Stimulated activated effector memory CD8-positive, alpha-beta T cell treated with anti-CD3 and anti-CD28 coated beads, Interleukin-12 subunit alpha, Interleukin-12 subunit beta, amount 100 ng/mL, for 72 hours (primary cell): ENCODE measurements around the gene FBXO41.
"Not testable (repeated sequence)": the region's sequence is repeated elsewhere in the genome, so short reads cannot be mapped to it uniquely, and the experiment has no call there.

ENCODE experiments used
- ATAC-seq: fragments of 150-1000 bp; cut with Tn5 transposase; 2 replicates; pipeline ENCODE4 v1.10.0; 2021
- DNase-seq, 2 donors: peaks; one replicate each; pipeline ENCODE4 v3.0.0; 2021 to 2022; ENCODE audit warnings: low spot score in 2 of 2
- H3K27ac Mint-ChIP-seq: one replicate; pipeline ENCODE4 v1.8.0; 2022; ENCODE audit warnings: mild to moderate bottlenecking, mixed read lengths
- H3K36me3 Mint-ChIP-seq: one replicate; pipeline ENCODE4 v1.8.0; 2022; ENCODE audit warnings: mild to moderate bottlenecking, mixed read lengths
- H3K4me1 Mint-ChIP-seq: one replicate; pipeline ENCODE4 v1.8.0; 2022; ENCODE audit warnings: mixed read lengths
- H3K4me3 Mint-ChIP-seq: one replicate; pipeline ENCODE4 v1.8.0; 2022; ENCODE audit warnings: mild to moderate bottlenecking, mixed read lengths
- H3K9me3 Mint-ChIP-seq: one replicate; pipeline ENCODE4 v1.8.0; 2022; ENCODE audit warnings: mixed read lengths

Gene FBXO41

GRCh38 chr2:73268830-73269685, 15.2 kb downstream of the FBXO41 start:
- Mint-ChIP-seq H3K9me3 (no peaks in the 10 kb centered on the region), H3K27ac (no peak overlapping the region), H3K4me3 (peak overlapping the region; percentile 39), H3K4me1 (peaks cover 27% of the 10 kb centered on the region), H3K36me3 (peaks cover 25% of the 10 kb centered on the region)
- peak in 1 of 2 donors; percentile 77 for DNase-seq
- peak; percentile 87 for ATAC-seq

DNA sequence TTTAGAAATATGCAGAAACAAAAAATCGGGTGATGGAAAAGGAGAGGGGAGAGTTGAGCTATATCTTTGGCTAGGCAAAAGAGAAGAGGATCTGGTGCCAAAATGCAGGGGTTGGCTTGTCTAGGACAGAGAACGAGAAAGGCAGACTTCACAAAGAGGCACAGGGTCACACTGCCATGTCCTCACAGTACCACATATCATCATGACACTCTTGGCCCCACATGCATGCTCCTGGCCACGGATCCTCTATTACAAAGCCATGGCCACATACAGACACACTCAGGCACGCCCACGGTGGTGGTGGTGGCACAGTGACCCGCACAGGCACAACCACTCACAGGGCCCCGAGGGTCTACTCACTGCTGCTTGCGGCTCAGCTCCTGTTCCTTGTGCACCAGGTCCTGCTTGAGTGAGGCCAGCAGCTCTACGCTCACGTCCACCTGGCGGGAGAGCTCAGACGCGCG, 15.9 kb downstream of the FBXO41 start:
- Mint-ChIP-seq H3K36me3 (peaks cover 26% of the 10 kb centered on the region), H3K27ac (peak overlapping the region; percentile 35), H3K9me3 (no peaks in the 10 kb centered on the region), H3K4me3 (peak overlapping the region; percentile 40), H3K4me1 (peaks cover 27% of the 10 kb centered on the region)
- ATAC-seq, result no peak
- DNase-seq, result no peak

- Mint-ChIP-seq H3K27ac (no peak overlapping the region), H3K4me1 (peaks cover 27% of the 10 kb centered on the region), H3K9me3 (no peaks in the 10 kb centered on the region), H3K36me3 (peaks cover 31% of the 10 kb centered on the region), H3K4me3 (no peak overlapping the region)
- no peak for ATAC-seq
- no peak for DNase-seq
These were observed 17.3 kb downstream of the FBXO41 start for GRCh38 chr2:73267008-73267407.

DNA sequence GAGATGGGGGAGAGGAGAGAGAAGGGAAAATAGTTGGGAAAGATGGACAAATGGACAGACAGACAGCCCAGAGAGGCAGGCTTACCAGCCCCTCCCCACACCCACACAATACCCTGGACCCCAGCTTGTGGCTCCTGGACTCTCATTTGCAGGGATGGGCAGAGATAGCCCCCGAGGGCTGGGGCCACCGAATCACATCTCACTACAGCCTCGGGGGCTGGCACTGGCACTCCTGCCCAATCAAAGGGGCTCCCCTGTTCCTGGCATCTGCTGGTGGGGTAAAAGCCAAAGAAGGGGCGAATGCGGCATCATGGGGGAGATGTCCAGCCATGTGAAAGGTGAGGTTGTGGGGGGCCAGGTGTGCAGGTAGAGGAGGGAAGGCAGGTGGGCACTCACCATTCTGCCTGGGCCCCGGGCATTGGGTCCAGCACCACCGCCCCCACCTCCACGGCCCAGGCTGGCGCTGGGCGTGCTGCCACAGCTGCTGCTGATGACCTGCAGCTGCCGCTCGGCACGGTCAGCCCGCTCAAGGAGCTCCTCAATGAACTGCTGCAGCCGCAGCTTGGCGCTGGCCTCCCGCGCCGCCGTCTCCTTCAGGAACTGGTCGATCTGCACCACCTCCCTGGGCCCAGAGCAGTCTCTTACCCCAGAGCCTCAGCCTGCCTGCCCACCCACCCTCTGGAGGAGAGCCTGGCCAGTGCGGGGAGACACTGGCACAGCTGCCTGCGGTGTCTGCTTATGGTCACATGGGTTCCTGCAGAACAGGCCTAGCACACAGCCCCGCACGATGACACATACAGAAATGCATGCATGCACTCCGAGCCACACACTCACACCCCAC, 18.0 kb downstream of the FBXO41 start:
- Mint-ChIP-seq H3K4me1 (peaks cover 27% of the 10 kb centered on the region), H3K27ac (no peak overlapping the region), H3K36me3 (peaks cover 31% of the 10 kb centered on the region), H3K9me3 (no peaks in the 10 kb centered on the region), H3K4me3 (no peak overlapping the region)
- no peak for ATAC-seq
- DNase-seq, result no peak

DNA sequence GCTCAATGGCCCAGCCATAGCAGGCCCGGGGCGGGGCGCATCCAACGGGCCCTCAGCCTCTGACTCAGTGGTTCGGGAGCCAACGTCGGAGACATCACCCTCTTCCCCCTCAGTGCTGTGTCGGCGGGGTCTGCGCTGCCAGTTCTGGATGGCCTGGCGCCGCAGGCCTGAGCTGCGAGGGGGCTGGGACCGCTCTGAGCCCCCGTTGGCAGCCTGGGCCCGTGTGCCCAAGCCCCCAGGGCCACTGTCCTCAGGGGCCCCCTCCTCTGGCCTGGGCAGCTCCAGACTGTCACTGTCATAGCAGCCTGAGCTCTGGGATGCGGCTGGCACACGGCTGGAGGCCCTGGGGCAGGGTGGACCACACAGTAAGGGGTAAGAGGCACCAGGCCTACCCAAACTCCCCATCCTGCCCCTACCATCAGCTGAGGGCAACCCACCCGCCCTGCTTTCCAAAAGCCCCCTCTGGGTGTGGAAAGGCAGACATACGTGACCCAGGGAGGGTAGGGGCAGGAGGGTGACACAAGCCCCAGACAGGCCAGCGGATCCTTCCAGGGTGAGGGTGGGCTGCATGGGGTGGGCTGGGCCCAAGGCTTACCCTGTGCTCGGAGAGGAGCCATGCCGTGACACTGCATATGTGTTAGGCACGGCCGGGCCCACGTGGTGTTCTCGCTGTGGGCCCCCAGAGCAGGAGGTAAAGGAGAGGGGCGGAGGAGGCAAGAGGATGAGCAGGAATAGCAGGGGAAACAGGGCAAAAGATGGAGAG, 18.8 kb downstream of the FBXO41 start:
- Mint-ChIP-seq H3K4me1 (peaks cover 20% of the 10 kb centered on the region), H3K4me3 (no peak overlapping the region), H3K27ac (no peak overlapping the region), H3K9me3 (no peaks in the 10 kb centered on the region), H3K36me3 (peaks cover 26% of the 10 kb centered on the region)
- DNase-seq (no peak), ATAC-seq (no peak)

DNA sequence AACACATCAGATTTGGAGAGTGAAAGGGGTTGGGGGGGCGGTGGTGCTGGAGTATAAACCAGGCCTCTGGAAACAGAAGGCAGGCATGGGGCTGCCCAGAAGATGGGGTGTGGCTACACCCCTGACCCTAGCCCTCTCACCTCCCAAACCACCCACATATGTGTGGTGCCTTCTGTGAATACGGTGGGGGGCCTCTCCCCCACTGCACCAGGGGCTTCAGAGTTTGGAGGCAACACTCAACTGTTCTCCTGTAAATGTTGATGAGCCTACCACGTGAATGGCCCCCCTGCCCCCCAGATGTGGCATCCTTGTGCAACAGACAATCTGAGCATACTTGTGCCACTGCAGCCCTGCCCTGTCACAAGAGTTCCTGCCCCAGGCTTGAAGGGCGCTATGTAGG, 19.5 kb downstream of the FBXO41 start:
- H3K27ac Mint-ChIP-seq, result no peak overlapping the region
- H3K4me1 Mint-ChIP-seq, result peaks cover 19% of the 10 kb centered on the region
- H3K4me3 Mint-ChIP-seq, result no peak overlapping the region
- H3K36me3 Mint-ChIP-seq, result peaks cover 29% of the 10 kb centered on the region
- H3K9me3 Mint-ChIP-seq, result no peaks in the 10 kb centered on the region
- DNase-seq (no peak), ATAC-seq (no peak)

DNA sequence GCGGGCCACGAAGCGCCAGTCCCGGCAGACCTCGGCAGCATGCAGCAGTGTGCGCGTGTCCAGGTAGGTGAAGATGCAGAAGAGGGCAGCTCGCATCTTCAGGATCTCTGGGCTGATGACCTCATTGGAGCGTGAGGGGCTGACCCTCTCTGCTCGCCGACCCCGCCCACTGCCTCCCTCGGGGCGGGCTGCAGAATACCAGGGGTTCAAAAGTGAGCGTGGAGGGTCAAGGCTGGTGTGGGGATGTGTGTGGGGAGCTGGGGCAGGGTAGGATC, 20.0 kb downstream of the FBXO41 start:
- Mint-ChIP-seq H3K9me3 (no peaks in the 10 kb centered on the region), H3K36me3 (peaks cover 34% of the 10 kb centered on the region), H3K4me3 (no peak overlapping the region), H3K4me1 (peaks cover 19% of the 10 kb centered on the region), H3K27ac (no peak overlapping the region)
- DNase-seq (no peak), ATAC-seq (no peak)

- H3K27ac Mint-ChIP-seq, result peak overlapping the region; percentile 54
- peaks cover 19% of the 10 kb centered on the region for H3K4me1 Mint-ChIP-seq
- ATAC-seq, result no peak
- no peak overlapping the region for H3K4me3 Mint-ChIP-seq
- H3K9me3 Mint-ChIP-seq, result no peaks in the 10 kb centered on the region
- no peak for DNase-seq
- peaks cover 37% of the 10 kb centered on the region for H3K36me3 Mint-ChIP-seq
These were observed 20.5 kb downstream of the FBXO41 start for GRCh38 chr2:73263540-73264331.

GRCh38 chr2:73262691-73263429, 21.4 kb downstream of the FBXO41 start:
- ATAC-seq, H3K4me3 Mint-ChIP-seq, DNase-seq, H3K9me3 Mint-ChIP-seq: not testable (repeated sequence)
- peaks cover 13% of the 10 kb centered on the region for H3K4me1 Mint-ChIP-seq
- H3K27ac Mint-ChIP-seq, result peak overlapping the region; percentile 54
- H3K36me3 Mint-ChIP-seq, result peaks cover 37% of the 10 kb centered on the region

- peaks cover 37% of the 10 kb centered on the region for H3K36me3 Mint-ChIP-seq
- no peaks in the 10 kb centered on the region for H3K9me3 Mint-ChIP-seq
- peaks cover 12% of the 10 kb centered on the region for H3K4me1 Mint-ChIP-seq
- DNase-seq (no peak), ATAC-seq (no peak)
- peak overlapping the region; percentile 3 for H3K27ac Mint-ChIP-seq
- H3K4me3 Mint-ChIP-seq, result no peak overlapping the region
These were observed 22.1 kb downstream of the FBXO41 start for GRCh38 chr2:73262108-73262651.

GRCh38 chr2:73260338-73260984, 23.8 kb downstream of the FBXO41 start:
- peaks cover 39% of the 10 kb centered on the region for H3K36me3 Mint-ChIP-seq
- no peaks in the 10 kb centered on the region for H3K9me3 Mint-ChIP-seq
- H3K27ac Mint-ChIP-seq, result peak overlapping the region; percentile 63
- DNase-seq, result no peak
- H3K4me3 Mint-ChIP-seq, result no peak overlapping the region
- H3K4me1 Mint-ChIP-seq, result peaks cover 18% of the 10 kb centered on the region
- no peak for ATAC-seq

GRCh38 chr2:73259704-73260337, 24.5 kb downstream of the FBXO41 start:
- DNase-seq (no peak), ATAC-seq (no peak)
- Mint-ChIP-seq H3K27ac (peak overlapping the region; percentile 63), H3K9me3 (no peaks in the 10 kb centered on the region), H3K4me1 (peaks cover 18% of the 10 kb centered on the region), H3K4me3 (no peak overlapping the region), H3K36me3 (peaks cover 46% of the 10 kb centered on the region)

GRCh38 chr2:73259276-73259675, 25.0 kb downstream of the FBXO41 start:
- Mint-ChIP-seq H3K9me3 (no peaks in the 10 kb centered on the region), H3K4me1 (peaks cover 18% of the 10 kb centered on the region), H3K4me3 (no peak overlapping the region), H3K27ac (peak overlapping the region; percentile 63), H3K36me3 (peaks cover 48% of the 10 kb centered on the region)
- DNase-seq (no peak), ATAC-seq (no peak)
